HL-60 (cell line): ENCODE data around the gene SMC6.

Source experiments
- DNase-seq, 2 experiments: peaks; one replicate each; pipeline ENCODE4 v3.0.0-alpha.2; 2010 to 2020; ENCODE audit warnings: low read depth in 1 of 2, low spot score in 1 of 2
- H3K27ac ChIP-seq: fragments of 250-450 bp; sonication (Bioruptor Pico); replicated peaks from 2 replicates; pipeline ENCODE4 v1.5.1; 2020; ENCODE audit warnings: mild to moderate bottlenecking, moderate library complexity
- H3K27me3 ChIP-seq: fragments of 250-450 bp; sonication (Bioruptor Pico); 2 replicates; pipeline ENCODE4 v1.5.1; 2021; ENCODE audit warnings: mild to moderate bottlenecking, moderate library complexity; ENCODE audit not compliant: insufficient read depth, poor library complexity, severe bottlenecking
- H3K4me3 ChIP-seq: replicated peaks from 2 replicates; pipeline ENCODE4 v1.5.1; 2011; ENCODE audit warnings: mild to moderate bottlenecking, control low read depth, low read length; ENCODE audit not compliant: insufficient read depth
- GABPA ChIP-seq: IDR thresholded peaks from 2 replicates; pipeline ENCODE4 v1.6.1; 2012; ENCODE audit warnings: low read depth
- POLR2AphosphoS5 ChIP-seq: IDR thresholded peaks from 2 replicates; pipeline ENCODE4 v1.6.1; 2012; ENCODE audit warnings: low read depth
- SPI1 ChIP-seq: IDR thresholded peaks from 2 replicates; pipeline ENCODE4 v1.6.1; 2012; ENCODE audit warnings: low read depth, mild to moderate bottlenecking, borderline replicate concordance
- TF ChIP-seq, protein P1 (sequence below): IDR thresholded peaks from one replicate; pipeline ENCODE4 v1.5.1; 2011; ENCODE audit warnings: low read length, control low read depth, inconsistent platforms; ENCODE audit not compliant: insufficient read depth
- TF ChIP-seq, protein P2 (sequence below): IDR thresholded peaks from 2 replicates; pipeline ENCODE4 v1.6.1; 2012; ENCODE audit warnings: low read depth; ENCODE audit not compliant: insufficient replicate concordance

SMC6 gene

DNA sequence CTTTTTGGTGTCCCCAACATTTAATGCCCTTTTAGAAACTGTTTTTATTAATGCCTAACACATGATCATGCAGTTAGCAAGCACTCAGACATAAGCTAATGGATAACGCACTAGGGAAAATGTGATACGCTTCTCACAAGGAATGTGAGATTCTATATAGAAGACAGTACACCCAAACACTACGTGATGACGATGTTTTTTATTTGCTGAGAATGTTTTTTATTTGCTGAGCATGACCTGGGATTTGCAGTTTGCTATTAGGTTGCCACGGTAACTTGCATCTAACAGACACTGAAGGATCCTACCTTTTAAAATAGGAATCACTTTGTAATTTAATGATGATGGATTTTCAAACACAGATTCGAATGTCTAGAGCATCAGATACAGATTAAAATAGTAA lies 4.9 kb downstream of the SMC6 start:
- TF ChIP-seq SPI1 (no peak), GABPA (no peak), POLR2AphosphoS5 (no peak)
- TF ChIP-seq, protein P1, sequence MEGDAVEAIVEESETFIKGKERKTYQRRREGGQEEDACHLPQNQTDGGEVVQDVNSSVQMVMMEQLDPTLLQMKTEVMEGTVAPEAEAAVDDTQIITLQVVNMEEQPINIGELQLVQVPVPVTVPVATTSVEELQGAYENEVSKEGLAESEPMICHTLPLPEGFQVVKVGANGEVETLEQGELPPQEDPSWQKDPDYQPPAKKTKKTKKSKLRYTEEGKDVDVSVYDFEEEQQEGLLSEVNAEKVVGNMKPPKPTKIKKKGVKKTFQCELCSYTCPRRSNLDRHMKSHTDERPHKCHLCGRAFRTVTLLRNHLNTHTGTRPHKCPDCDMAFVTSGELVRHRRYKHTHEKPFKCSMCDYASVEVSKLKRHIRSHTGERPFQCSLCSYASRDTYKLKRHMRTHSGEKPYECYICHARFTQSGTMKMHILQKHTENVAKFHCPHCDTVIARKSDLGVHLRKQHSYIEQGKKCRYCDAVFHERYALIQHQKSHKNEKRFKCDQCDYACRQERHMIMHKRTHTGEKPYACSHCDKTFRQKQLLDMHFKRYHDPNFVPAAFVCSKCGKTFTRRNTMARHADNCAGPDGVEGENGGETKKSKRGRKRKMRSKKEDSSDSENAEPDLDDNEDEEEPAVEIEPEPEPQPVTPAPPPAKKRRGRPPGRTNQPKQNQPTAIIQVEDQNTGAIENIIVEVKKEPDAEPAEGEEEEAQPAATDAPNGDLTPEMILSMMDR: no peak
- TF ChIP-seq, protein P2, sequence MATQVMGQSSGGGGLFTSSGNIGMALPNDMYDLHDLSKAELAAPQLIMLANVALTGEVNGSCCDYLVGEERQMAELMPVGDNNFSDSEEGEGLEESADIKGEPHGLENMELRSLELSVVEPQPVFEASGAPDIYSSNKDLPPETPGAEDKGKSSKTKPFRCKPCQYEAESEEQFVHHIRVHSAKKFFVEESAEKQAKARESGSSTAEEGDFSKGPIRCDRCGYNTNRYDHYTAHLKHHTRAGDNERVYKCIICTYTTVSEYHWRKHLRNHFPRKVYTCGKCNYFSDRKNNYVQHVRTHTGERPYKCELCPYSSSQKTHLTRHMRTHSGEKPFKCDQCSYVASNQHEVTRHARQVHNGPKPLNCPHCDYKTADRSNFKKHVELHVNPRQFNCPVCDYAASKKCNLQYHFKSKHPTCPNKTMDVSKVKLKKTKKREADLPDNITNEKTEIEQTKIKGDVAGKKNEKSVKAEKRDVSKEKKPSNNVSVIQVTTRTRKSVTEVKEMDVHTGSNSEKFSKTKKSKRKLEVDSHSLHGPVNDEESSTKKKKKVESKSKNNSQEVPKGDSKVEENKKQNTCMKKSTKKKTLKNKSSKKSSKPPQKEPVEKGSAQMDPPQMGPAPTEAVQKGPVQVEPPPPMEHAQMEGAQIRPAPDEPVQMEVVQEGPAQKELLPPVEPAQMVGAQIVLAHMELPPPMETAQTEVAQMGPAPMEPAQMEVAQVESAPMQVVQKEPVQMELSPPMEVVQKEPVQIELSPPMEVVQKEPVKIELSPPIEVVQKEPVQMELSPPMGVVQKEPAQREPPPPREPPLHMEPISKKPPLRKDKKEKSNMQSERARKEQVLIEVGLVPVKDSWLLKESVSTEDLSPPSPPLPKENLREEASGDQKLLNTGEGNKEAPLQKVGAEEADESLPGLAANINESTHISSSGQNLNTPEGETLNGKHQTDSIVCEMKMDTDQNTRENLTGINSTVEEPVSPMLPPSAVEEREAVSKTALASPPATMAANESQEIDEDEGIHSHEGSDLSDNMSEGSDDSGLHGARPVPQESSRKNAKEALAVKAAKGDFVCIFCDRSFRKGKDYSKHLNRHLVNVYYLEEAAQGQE: no peak
- Histone ChIP-seq H3K4me3 (no peak overlapping the region), H3K27me3 (no peaks in the 10 kb centered on the region), H3K27ac (no peak overlapping the region)
- DNase-seq: no peak

DNA sequence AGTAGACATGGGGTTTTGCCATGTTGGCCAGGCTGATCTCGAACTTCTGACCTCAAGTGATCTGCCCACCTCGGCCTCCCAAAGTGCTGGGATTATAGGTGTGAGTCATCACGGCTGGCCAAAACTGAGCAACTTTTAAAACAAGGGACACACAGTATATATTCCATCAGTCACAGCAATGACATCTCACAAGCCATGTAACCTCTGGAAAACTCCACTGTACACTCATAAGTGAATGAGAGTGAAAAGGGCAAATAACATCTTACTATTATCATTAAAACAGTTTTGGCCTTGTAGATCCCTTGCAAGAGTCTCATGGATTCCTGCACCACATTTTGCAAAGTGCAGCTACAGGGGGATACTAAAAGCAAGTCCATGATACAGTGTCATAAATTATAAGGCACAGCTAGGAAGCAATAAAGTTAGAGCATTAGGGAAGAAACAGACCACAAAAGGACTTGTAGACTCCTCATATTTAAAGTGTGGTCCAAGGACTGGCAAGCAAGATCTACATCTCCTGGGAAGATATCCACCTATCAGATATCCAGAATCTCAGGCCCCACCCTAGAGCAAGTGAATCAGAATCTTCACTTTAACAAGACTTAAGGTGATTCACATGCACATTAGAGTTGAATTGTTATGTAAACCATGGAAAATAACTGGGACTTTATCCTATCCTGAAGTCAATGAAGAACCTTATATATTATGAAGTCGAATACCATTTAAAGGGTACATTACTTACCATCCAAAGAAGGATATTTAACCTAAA lies 5.7 kb downstream of the SMC6 start:
- Histone ChIP-seq H3K27ac (no peak overlapping the region), H3K27me3 (no peaks in the 10 kb centered on the region), H3K4me3 (no peak overlapping the region)
- no peak for DNase-seq
- TF ChIP-seq SPI1 (no peak), GABPA (no peak), POLR2AphosphoS5 (no peak)
- TF ChIP-seq, protein P1: no peak
- TF ChIP-seq, protein P2: no peak

DNA sequence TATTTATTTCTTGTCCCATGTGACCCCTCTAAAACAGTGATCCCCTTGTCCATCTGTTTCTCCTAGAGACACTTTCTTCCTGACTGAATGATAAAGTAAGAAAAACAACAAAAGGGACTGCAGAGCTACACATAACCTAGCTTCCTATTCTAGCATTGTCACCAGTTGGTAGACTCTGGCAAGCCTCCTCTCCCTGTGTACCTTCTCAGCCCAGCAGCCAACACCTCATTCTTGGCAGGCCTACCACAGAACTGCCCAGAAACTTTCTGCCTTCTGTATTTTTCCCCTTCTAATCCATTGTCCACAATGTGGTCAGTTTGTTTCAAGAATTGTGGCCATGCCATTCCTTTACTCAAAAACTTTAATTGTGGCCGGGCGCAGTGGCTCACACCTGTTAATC lies 13.4 kb downstream of the SMC6 start:
- H3K4me3 ChIP-seq: no peak overlapping the region
- no peak for TF ChIP-seq POLR2AphosphoS5
- H3K27me3 ChIP-seq: no peaks in the 10 kb centered on the region
- no peak overlapping the region for H3K27ac ChIP-seq
- no peak for DNase-seq

DNA sequence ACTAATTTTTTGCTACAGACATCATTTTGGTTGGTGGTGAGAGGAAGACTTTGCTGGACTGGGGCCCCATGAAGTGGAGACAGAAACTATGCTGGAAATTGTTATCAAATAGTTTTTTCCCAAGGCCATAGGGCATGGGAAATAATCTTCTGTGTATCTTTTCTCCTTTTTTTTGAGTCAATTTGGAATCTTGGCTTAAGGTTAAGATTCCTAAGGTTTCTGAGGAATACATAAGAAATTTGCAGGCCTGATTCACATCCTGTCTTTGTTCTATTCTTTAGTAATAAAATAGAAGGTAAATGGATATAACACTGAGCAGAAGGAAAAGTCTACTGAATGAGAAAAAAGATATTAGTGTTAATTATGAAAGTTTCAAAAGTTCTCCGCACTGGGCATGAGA lies 16.6 kb downstream of the SMC6 start:
- DNase-seq: no peak
- Histone ChIP-seq H3K4me3 (no peak overlapping the region), H3K27ac (no peak overlapping the region), H3K27me3 (no peaks in the 10 kb centered on the region)
- no peak for TF ChIP-seq SPI1
- no peak for TF ChIP-seq POLR2AphosphoS5

DNA sequence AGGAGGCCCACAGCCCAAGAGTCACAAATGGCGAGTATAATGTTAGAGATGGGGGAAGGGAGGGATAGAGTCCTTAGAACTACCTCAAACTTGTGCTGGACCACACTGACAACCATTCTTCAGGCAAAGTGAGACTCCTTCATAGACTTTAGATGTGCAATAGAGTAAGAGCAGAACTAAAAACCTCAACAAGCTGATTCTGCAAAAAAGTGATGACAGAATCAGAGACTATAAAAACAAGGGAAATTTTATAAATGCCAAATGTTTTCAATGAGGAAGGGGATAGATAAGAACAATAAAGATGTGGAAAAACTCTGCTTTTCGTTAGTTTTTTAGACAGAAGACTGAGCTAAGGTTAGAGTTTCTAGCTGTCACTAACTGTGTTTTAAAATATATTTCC lies 17.7 kb downstream of the SMC6 start:
- no peak overlapping the region for H3K4me3 ChIP-seq
- TF ChIP-seq, protein P1: no peak
- TF ChIP-seq SPI1 (no peak), POLR2AphosphoS5 (no peak), GABPA (no peak)
- TF ChIP-seq, protein P2: no peak
- no peaks in the 10 kb centered on the region for H3K27me3 ChIP-seq
- DNase-seq: no peak
- H3K27ac ChIP-seq: no peak overlapping the region
